Parathyroid adenoma (tissue), 2 donors: ENCODE results near the gene MSI2.

Experiments used
- H2AFZ ChIP-seq: fragments of 300-600 bp; sonication (generic); one replicate; pipeline ENCODE4 v1.7.0; 2017; ENCODE audit warnings: antibody characterized with exemption, mild to moderate bottlenecking
- H3K27ac ChIP-seq: fragments of 300-600 bp; sonication (generic); one replicate; pipeline ENCODE4 v1.7.0; 2017
- H3K27me3 ChIP-seq: fragments of 300-600 bp; sonication (generic); one replicate; pipeline ENCODE4 v1.7.0; 2017; ENCODE audit warnings: low read length; ENCODE audit not compliant: control insufficient read depth, insufficient read depth
- H3K36me3 ChIP-seq: fragments of 300-600 bp; sonication (generic); one replicate; pipeline ENCODE4 v1.7.0; 2017; ENCODE audit warnings: low read length; ENCODE audit not compliant: control insufficient read depth, insufficient read depth
- H3K4me1 ChIP-seq: fragments of 300-600 bp; sonication (generic); one replicate; pipeline ENCODE4 v1.7.0; 2017; ENCODE audit warnings: control low read depth
- H3K4me2 ChIP-seq: fragments of 300-600 bp; sonication (generic); one replicate; pipeline ENCODE4 v1.7.0; 2017; ENCODE audit warnings: low read length
- H3K4me3 ChIP-seq: fragments of 300-600 bp; sonication (generic); one replicate; pipeline ENCODE4 v1.7.0; 2017; ENCODE audit warnings: low read depth, low read length
- H3K79me2 ChIP-seq: fragments of 300-600 bp; sonication (generic); one replicate; pipeline ENCODE4 v1.7.0; 2017; ENCODE audit warnings: control low read depth
- H3K9ac ChIP-seq: fragments of 300-600 bp; sonication (generic); one replicate; pipeline ENCODE4 v1.7.0; 2017; ENCODE audit warnings: mild to moderate bottlenecking
- H3K9me3 ChIP-seq: fragments of 300-600 bp; sonication (generic); one replicate; pipeline ENCODE4 v1.7.0; 2017; ENCODE audit warnings: low read length; ENCODE audit not compliant: control insufficient read depth
- TF ChIP-seq, protein P1 (sequence below): fragments of 300-600 bp; sonication (generic); IDR thresholded peaks from one replicate; pipeline ENCODE4 v1.7.0; 2017; ENCODE audit warnings: antibody characterized with exemption, mild to moderate bottlenecking
- donor health status: primary hyperparathyroidism.

Gene MSI2

DNA sequence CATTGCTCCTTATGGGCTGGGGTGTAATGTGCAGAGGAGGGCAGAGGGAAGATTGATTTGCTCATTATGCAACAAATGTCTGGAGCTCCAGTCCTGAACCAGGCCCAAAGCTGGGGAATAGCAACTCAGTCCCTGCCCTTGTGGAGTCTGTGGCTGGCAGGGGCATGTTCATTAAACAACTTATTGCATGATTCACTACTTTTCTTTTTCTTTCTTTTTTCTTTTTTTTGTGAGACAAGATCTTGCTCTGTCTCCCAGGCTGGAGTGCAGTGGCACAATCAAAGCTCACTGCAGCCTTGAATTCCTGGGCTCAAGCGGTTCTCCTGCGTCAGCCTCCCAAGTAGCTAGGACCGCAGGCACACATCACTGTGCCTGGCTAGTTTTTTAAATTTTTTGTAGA is 23.1 kb downstream of the MSI2 start:
- Histone ChIP-seq H3K9me3 (no peaks in the 10 kb centered on the region), H3K27ac (peak overlapping the region; percentile 81), H2AFZ (no peak overlapping the region), H3K27me3 (no peaks in the 10 kb centered on the region), H3K36me3 (no peaks in the 10 kb centered on the region), H3K4me1 (peaks cover 45% of the 10 kb centered on the region), H3K9ac (no peak overlapping the region), H3K4me2 (no peak overlapping the region), H3K79me2 (peaks cover 65% of the 10 kb centered on the region), H3K4me3 (no peak overlapping the region)
- TF ChIP-seq, protein P1, sequence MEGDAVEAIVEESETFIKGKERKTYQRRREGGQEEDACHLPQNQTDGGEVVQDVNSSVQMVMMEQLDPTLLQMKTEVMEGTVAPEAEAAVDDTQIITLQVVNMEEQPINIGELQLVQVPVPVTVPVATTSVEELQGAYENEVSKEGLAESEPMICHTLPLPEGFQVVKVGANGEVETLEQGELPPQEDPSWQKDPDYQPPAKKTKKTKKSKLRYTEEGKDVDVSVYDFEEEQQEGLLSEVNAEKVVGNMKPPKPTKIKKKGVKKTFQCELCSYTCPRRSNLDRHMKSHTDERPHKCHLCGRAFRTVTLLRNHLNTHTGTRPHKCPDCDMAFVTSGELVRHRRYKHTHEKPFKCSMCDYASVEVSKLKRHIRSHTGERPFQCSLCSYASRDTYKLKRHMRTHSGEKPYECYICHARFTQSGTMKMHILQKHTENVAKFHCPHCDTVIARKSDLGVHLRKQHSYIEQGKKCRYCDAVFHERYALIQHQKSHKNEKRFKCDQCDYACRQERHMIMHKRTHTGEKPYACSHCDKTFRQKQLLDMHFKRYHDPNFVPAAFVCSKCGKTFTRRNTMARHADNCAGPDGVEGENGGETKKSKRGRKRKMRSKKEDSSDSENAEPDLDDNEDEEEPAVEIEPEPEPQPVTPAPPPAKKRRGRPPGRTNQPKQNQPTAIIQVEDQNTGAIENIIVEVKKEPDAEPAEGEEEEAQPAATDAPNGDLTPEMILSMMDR = no peak

DNA sequence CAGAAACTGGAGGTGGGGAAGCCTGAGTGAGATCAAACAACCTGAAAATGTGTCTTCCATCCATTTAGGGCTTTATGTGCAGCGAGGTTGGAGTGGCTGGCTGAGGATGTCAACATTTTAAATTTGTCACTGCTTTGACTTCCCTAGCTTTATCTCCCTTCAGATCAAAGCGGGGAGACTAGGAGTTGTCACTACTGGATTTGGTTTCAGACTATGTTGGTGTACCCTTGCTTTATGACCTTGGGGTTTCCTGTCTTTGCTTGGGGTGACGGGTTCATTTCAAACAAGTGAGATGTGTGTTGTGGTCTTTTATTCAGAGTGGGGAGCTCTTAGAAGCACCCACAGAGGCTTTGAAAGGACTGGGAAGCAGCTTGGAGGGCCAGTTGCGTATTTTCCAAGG is 25.6 kb downstream of the MSI2 start:
- TF ChIP-seq, protein P1 = no peak
- Histone ChIP-seq H2AFZ (no peak overlapping the region), H3K9ac (no peak overlapping the region), H3K9me3 (no peaks in the 10 kb centered on the region), H3K4me3 (no peak overlapping the region), H3K27ac (peak overlapping the region; percentile 81), H3K4me2 (no peak overlapping the region), H3K36me3 (no peaks in the 10 kb centered on the region), H3K4me1 (peaks cover 55% of the 10 kb centered on the region), H3K79me2 (peaks cover 56% of the 10 kb centered on the region), H3K27me3 (no peaks in the 10 kb centered on the region)

DNA sequence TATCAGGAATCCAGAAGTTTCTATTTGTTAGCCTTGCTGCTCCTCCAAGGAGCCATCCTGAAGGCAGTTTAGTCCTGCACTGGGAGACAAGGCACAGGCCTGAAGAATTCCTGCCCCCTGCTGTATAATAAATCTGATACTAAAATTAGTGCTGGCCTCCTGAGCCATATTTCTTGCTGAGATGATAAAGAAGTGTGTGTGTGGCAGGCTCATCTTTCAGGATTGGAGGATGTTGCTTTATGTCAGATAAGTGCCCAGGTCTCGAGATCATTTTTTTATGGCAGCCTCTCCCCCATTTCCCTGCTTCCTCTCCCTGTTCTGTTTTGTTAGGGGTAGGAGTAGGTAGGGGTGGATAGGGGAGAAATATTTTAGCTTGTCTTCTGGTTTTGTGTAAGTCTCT is 26.0 kb downstream of the MSI2 start:
- Histone ChIP-seq H3K36me3 (no peaks in the 10 kb centered on the region), H3K4me2 (no peak overlapping the region), H3K9ac (no peak overlapping the region), H3K4me3 (no peak overlapping the region), H3K79me2 (peaks cover 57% of the 10 kb centered on the region), H3K27ac (peak overlapping the region; percentile 81), H3K27me3 (no peaks in the 10 kb centered on the region), H3K4me1 (peaks cover 55% of the 10 kb centered on the region), H3K9me3 (no peaks in the 10 kb centered on the region), H2AFZ (no peak overlapping the region)
- TF ChIP-seq, protein P1 = peak; percentile 27

DNA sequence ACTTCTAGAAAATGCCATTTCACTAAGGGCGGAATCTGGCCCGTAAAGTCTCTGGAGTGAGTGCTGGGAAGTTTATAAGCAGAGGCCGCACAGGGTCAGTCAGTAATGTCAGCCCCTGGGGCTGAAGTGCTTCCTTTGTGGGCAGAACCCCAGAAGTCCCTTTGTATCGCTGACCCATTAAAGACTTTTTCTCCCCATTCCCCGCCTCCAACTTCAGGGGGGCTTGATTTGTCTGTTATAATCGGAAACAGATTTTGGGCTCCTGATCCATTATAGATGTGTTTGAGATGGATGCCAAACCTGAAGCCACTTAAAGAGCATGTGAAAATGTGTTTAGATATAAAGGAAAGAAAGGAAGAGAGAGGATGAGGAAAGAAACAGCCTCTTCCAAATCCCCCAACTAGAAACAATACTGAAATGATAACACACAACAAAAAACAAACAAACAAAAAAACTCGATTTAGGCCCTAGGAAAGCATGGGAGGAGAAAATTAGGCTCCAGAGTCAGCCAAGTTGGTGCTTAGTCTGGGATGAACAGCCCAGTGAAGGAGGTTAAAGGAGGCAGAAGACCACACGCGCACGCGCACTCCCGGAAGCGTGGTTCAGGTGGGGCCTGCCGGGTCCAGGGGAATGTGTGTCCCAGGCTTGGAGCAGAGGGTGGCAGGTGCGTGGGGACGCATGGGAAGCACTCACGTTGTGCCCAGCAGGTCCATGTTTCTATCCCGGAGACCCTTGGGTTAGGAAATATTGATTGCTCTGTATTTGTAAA is 27.1 kb downstream of the MSI2 start:
- Histone ChIP-seq H3K79me2 (peaks cover 58% of the 10 kb centered on the region), H3K27me3 (no peaks in the 10 kb centered on the region), H3K27ac (no peak overlapping the region), H3K9me3 (no peaks in the 10 kb centered on the region), H3K36me3 (no peaks in the 10 kb centered on the region), H3K4me2 (no peak overlapping the region), H3K4me1 (peaks cover 53% of the 10 kb centered on the region), H3K4me3 (no peak overlapping the region), H3K9ac (no peak overlapping the region), H2AFZ (no peak overlapping the region)
- TF ChIP-seq, protein P1 = no peak

DNA sequence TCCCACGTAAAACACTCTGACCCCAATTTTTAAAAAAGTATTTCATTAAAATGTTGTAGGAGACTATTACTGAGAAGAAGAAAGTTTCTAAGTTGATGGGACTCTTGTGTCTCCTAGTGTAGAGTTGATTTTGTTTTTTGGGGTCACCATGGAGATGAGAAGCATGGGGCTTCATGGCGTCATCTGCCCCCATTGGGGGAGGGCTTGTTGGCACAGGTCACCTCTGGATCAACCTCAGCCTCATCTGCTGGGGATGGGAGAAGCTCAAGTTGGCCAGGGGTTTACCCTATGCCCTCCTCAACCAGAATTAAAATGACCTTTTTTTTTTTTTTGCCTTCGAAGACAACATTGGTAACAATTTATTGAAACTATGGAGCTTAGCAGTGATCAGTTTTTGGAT is 28.3 kb downstream of the MSI2 start:
- Histone ChIP-seq H3K27ac (no peak overlapping the region), H3K27me3 (no peaks in the 10 kb centered on the region), H3K9ac (no peak overlapping the region), H2AFZ (no peak overlapping the region), H3K4me3 (no peak overlapping the region), H3K4me2 (no peak overlapping the region), H3K4me1 (peaks cover 56% of the 10 kb centered on the region), H3K36me3 (no peaks in the 10 kb centered on the region), H3K9me3 (no peaks in the 10 kb centered on the region), H3K79me2 (peaks cover 59% of the 10 kb centered on the region)
- TF ChIP-seq, protein P1 = no peak
